Gastrocnemius medialis (tissue), 4 donors: Measurements from ENCODE around the gene SMOC2.

Experiments
- CTCF ChIP-seq, 5 experiments: fragments of 450-650 bp in 3 of 5; fragments of 200-600 bp in 2 of 5; sonication (generic) in 2 of 5; IDR thresholded peaks in 4 of 5; conservative IDR thresholded peaks in 1 of 5; 1 replicate in 4 of 5; 2 replicates in 1 of 5; pipeline ENCODE4 v1.5.1; 2016 to 2019; ENCODE audit warnings: antibody characterized with exemption in 5 of 5, mild to moderate bottlenecking in 3 of 5, moderate library complexity in 3 of 5
- POLR2A ChIP-seq, 2 donors: fragments of 450-650 bp; IDR thresholded peaks; one replicate each; pipeline ENCODE4 v1.6.1; 2017; ENCODE audit warnings: antibody characterized with exemption in 2 of 2, mild to moderate bottlenecking in 2 of 2, moderate library complexity in 2 of 2

GRCh38 chr6:168457653-168457934 is 16.6 kb downstream of the SMOC2 start:
- no peak for TF ChIP-seq CTCF (IDR thresholded peaks at IDR 0.05 in 4 of 5, conservative IDR thresholded peaks at IDR 0.05 in 1 of 5)
- no peak for TF ChIP-seq POLR2A (IDR thresholded peaks at IDR 0.05)
